ENCODE data around the gene EIF5B. TPM values are rescaled to one million over a fixed set of nuclear protein-coding genes. Genes with fewer than 3 reads are reported as not detected.

The EIF5B gene
- total RNA-seq, 4 donors from 2014 or later: 28.8 to 47.4 (median 42.3) TPM

DNA sequence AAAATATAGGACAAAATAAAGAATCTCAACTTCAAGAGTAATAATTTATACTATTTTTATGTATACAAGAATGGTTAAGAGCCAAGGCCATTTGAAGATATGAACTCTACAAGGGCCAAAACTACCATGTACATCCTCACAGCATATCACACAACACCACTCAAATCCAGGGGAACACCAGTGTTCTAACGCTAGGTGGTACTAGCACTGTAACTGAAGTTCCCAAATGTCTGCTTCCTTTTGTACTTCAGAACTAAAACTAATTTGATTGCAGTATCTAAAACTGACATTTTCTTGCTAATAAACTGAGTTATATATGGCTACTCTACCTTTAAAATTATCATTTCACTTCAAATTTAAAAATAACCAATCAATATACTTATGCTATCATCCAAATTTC, 105.6 kb downstream of the EIF5B start:
- Histone ChIP-seq H3K4me3 (no peak overlapping the region), H3K27ac (no peak overlapping the region), H3K4me1 (peaks cover 0 to 9% (median 0%) of the 10 kb centered on the region in 4 donors), H3K36me3 (peaks cover 0 to 49% (median 5%) of the 10 kb centered on the region in 3 donors), H3K27me3 (no peaks in the 10 kb centered on the region), H3K9me3 (no peaks in the 10 kb centered on the region)
- WGBS, 2 donors: 55 to 56% methylated on average over 1 of the region's 1 CpG
- DNase-seq (ENCODE audit: low spot score in 2 of 2): no peak
- TF ChIP-seq, protein P1, sequence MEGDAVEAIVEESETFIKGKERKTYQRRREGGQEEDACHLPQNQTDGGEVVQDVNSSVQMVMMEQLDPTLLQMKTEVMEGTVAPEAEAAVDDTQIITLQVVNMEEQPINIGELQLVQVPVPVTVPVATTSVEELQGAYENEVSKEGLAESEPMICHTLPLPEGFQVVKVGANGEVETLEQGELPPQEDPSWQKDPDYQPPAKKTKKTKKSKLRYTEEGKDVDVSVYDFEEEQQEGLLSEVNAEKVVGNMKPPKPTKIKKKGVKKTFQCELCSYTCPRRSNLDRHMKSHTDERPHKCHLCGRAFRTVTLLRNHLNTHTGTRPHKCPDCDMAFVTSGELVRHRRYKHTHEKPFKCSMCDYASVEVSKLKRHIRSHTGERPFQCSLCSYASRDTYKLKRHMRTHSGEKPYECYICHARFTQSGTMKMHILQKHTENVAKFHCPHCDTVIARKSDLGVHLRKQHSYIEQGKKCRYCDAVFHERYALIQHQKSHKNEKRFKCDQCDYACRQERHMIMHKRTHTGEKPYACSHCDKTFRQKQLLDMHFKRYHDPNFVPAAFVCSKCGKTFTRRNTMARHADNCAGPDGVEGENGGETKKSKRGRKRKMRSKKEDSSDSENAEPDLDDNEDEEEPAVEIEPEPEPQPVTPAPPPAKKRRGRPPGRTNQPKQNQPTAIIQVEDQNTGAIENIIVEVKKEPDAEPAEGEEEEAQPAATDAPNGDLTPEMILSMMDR (IDR thresholded peaks at IDR 0.05): peak in 2 of 5 experiments; percentile 15 to 19
- no peak for TF ChIP-seq EP300 (IDR thresholded peaks at IDR 0.05)

DNA sequence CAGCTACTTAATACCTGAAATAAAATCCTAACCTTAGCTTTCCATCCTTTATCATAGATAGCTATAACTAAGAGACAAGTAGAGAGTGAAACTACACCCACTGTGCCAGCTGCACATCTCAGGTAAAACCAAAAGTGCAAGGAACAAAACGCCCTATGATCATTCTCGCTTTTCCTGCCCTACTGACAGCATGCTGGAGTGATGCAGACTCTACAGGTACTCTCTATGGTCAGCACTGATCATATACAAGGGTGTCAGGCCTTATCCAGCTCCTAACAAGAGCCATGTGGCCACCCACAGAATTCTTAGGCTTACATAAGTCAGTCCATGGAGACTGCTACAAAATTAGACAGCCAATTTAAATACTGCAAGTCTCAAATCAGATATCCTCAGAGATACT, 107.0 kb downstream of the EIF5B start:
- Histone ChIP-seq H3K4me3 (no peak overlapping the region), H3K4me1 (peaks cover 0 to 9% (median 0%) of the 10 kb centered on the region in 4 donors), H3K27me3 (no peaks in the 10 kb centered on the region), H3K36me3 (peaks cover 0 to 46% (median 0%) of the 10 kb centered on the region in 3 donors), H3K9me3 (no peaks in the 10 kb centered on the region), H3K27ac (no peak overlapping the region)
- DNase-seq (ENCODE audit: low spot score in 2 of 2): no peak
- TF ChIP-seq EP300 (IDR thresholded peaks at IDR 0.05) (no peak), POLR2A (IDR thresholded peaks at IDR 0.05) (no peak)
- TF ChIP-seq, protein P1 (IDR thresholded peaks at IDR 0.05): no peak
- WGBS, 2 donors: 93% methylated on average over 2 of the region's 2 CpGs

DNA sequence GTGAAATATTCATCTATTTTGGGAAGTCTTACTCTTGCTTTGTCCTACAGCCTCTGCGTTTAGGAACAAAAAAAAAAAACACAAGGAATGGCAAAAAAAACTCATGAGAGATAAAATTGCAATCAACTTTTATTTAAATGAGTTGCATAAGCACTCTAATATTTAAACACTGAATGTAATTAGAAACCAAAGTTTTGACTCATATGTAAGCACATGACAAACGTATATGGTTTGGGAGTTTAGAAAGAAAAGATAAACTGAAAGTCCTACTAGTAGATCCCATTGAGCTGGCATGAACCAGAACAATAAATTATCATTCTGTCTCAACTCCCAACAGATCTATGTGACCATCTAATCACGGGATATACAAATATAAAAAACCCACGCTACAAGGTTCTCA, 107.9 kb downstream of the EIF5B start:
- WGBS, 2 donors: 61 to 79% methylated on average over 4 of the region's 4 CpGs
- no peak overlapping the region for H3K4me3 ChIP-seq
- H3K36me3 ChIP-seq: peaks cover 0 to 41% (median 0%) of the 10 kb centered on the region in 3 donors
- no peak overlapping the region for H3K27ac ChIP-seq
- no peaks in the 10 kb centered on the region for H3K9me3 ChIP-seq
- DNase-seq (ENCODE audit: low spot score in 2 of 2): no peak
- TF ChIP-seq POLR2A (IDR thresholded peaks at IDR 0.05) (no peak), EP300 (IDR thresholded peaks at IDR 0.05) (no peak)
- TF ChIP-seq, protein P1 (IDR thresholded peaks at IDR 0.05): no peak
- peaks cover 0 to 9% (median 0%) of the 10 kb centered on the region in 4 donors for H3K4me1 ChIP-seq
- H3K27me3 ChIP-seq: no peaks in the 10 kb centered on the region

DNA sequence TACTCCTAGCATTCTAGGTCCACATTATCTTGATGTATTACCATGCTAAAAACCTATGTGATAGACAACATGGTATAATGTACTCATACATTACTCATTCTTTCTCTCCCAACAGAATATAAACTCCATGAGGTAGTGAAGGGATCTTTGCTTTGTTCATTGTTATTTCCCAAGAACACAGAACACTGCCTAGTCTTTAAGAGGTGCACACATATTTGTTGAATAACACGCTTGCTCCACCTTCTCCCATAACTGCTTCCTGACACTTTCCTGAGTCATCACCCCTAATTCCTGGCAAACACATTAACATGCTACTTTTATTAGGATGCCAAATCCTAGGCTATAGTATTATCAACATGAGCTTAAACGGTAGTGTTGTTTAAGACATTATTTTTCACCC, 111.4 kb downstream of the EIF5B start:
- H3K4me3 ChIP-seq: no peak overlapping the region
- H3K4me1 ChIP-seq: peaks cover 0 to 9% (median 0%) of the 10 kb centered on the region in 4 donors
- H3K9me3 ChIP-seq: no peaks in the 10 kb centered on the region
- DNase-seq (ENCODE audit: low spot score in 2 of 2): no peak
- WGBS, 2 donors: 78 to 82% methylated on average over 2 of the region's 2 CpGs
- TF ChIP-seq, protein P1 (IDR thresholded peaks at IDR 0.05): no peak
- TF ChIP-seq EP300 (IDR thresholded peaks at IDR 0.05): no peak
- TF ChIP-seq POLR2A (IDR thresholded peaks at IDR 0.05): no peak
- peaks cover 0 to 45% (median 0%) of the 10 kb centered on the region in 3 donors for H3K36me3 ChIP-seq
- no peak overlapping the region for H3K27ac ChIP-seq
- no peaks in the 10 kb centered on the region for H3K27me3 ChIP-seq

DNA sequence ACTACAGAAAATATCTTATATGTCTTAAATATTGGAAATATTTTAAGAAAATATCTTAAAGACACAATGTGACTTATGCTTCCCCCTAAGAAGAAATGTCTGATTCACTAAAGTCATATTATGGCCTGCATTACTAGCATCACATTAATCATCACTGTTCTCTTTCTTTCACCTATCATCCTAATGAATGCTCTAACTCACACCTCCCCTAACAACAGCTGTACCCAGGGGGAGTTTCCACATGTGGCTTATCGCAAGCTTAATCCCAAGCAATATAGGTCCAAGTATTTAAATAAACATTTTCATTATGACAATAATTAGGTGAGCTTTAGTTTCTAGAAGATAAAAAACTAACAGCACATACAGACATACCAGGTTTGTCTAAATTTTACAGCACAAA, 113.0 kb downstream of the EIF5B start:
- Histone ChIP-seq H3K9me3 (no peaks in the 10 kb centered on the region), H3K27ac (no peak overlapping the region), H3K27me3 (no peaks in the 10 kb centered on the region), H3K4me3 (no peak overlapping the region), H3K36me3 (peaks cover 0 to 56% (median 0%) of the 10 kb centered on the region in 3 donors), H3K4me1 (no peaks in the 10 kb centered on the region)
- 92 to 96% methylated on average over 1 of the region's 1 CpG for WGBS, 2 donors
- TF ChIP-seq POLR2A (IDR thresholded peaks at IDR 0.05) (no peak), EP300 (IDR thresholded peaks at IDR 0.05) (no peak)
- TF ChIP-seq, protein P1 (IDR thresholded peaks at IDR 0.05): no peak
- no peak for DNase-seq (ENCODE audit: low spot score in 2 of 2)

Other genes with a start within 250 kb of the EIF5B start
- under 1 TPM in 1 of 4 donors, not detected in 3; 0.44 TPM for gene C2orf15, start 195.7 kb upstream of the EIF5B start, total RNA-seq
- 10 to 100 TPM in 2 of 4 donors, 1 to 10 TPM in 2; 6.5 to 12.9 (median 10.0) TPM for gene TSGA10, start 182.4 kb upstream of the EIF5B start, total RNA-seq
- 10 to 100 TPM in 1 of 4 donors, 1 to 10 TPM in 3; 2.7 to 10.0 (median 9.0) TPM for gene LIPT1, start 182.4 kb upstream of the EIF5B start, total RNA-seq
- gene MITD1, start 156.3 kb upstream of the EIF5B start, total RNA-seq: 10 to 100 TPM; 18.3 to 30.8 (median 27.2) TPM
- 10 to 100 TPM; 19.4 to 27.0 (median 21.7) TPM for gene MRPL30, start 156.2 kb upstream of the EIF5B start, total RNA-seq
- not detected for gene LYG2, start 81.7 kb upstream of the EIF5B start, total RNA-seq
- gene LYG1, start 36.2 kb upstream of the EIF5B start, total RNA-seq: 1 to 10 TPM in 3 of 4 donors, under 1 TPM in 1; 0.66 to 2.7 (median 1.9) TPM
- gene TXNDC9, start 1.1 kb upstream of the EIF5B start, total RNA-seq: 10 to 100 TPM; 25.3 to 37.1 (median 29.7) TPM
- 10 to 100 TPM; 38.2 to 93.5 (median 64.6) TPM for gene REV1, start 152.6 kb downstream of the EIF5B start, total RNA-seq

Measured in tibial nerve (tissue), 4 donors.